ENCODE results near the gene AKR1C1. TPM values are rescaled to one million over a fixed set of nuclear protein-coding genes. Genes with fewer than 3 reads are reported as not detected.

The AKR1C1 gene
- total and polyA plus RNA-seq, 2 donors (not counting 3 experiments of a cell fraction or from before 2014, with no cell fraction given) = 1.5 to 5.5 TPM

DNA sequence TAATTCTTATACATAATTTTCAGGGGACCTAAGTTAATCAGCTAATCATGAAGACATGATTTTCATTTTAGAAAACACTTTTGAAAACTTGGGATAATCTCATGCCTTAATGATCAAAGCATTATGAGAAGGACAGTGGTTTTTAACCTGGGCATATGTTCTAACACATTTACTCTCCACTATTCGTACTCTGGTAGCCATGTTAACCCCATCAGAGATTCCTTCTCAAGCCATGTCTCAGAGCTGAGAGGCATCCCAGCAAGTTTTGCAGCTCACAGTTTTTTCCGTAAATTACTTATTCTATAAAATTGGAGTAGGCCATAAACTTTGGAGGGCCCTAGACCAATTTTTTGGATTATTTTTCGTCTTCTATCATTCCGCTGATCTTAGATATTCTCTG lies 15.7 kb downstream of the AKR1C1 start:
- Histone ChIP-seq H4K20me1 (replicated peaks; ENCODE audit: control insufficient read depth, extremely low read depth, insufficient read depth, low read length) (no peaks in the 10 kb centered on the region), H3K4me1 (ENCODE audit: control insufficient read depth, extremely low read depth, insufficient read depth, low read length) (peaks cover 3% of the 10 kb centered on the region), H3K27me3 (ENCODE audit: control insufficient read depth in 2 of 2, insufficient read depth in 2 of 2, low read length in 2 of 2) (no peaks in the 10 kb centered on the region), H3K4me3 (replicated peaks in 1 of 3; ENCODE audit: insufficient read depth in 1 of 3, low read depth in 1 of 3, low read length in 3 of 3) (no peak overlapping the region), H3K9ac (replicated peaks; ENCODE audit: extremely low read depth, insufficient read depth, low read length) (no peak overlapping the region), H2AFZ (ENCODE audit: low read depth, low read length) (no peak overlapping the region), H3K9me3 (replicated peaks; ENCODE audit: control insufficient read depth, insufficient read depth, low read length) (no peaks in the 10 kb centered on the region), H3K36me3 (ENCODE audit: control insufficient read depth in 2 of 2, extremely low read depth in 1 of 2, insufficient read depth in 2 of 2, low read length in 2 of 2) (no peaks in the 10 kb centered on the region), H3K4me2 (ENCODE audit: insufficient read depth, low read length) (no peak overlapping the region), H3K9me1 (replicated peaks; ENCODE audit: control insufficient read depth, extremely low read depth, insufficient read depth, low read length) (no peaks in the 10 kb centered on the region), H3K79me2 (ENCODE audit: control insufficient read depth, insufficient read depth, low read length) (no peaks in the 10 kb centered on the region), H3K27ac (ENCODE audit: insufficient read depth, low read depth, low read length) (no peak overlapping the region)
- ChIA-PET POLR2A (no interaction called here), CTCF (interaction anchor here (1.3 to 1.7 kb wide), 2 partner anchors 9 to 129 kb away, joined by 4 to 8 read pairs; no protein-coding TSS in a partner anchor)
- dilution Hi-C loops (cut with MboI; ENCODE audit: extremely low pct_ligation_motif_present, low sequenced_read_pairs) (no loop called here), intact Hi-C loops (cut with micrococcal nuclease) (no loop called here)
- BruUV-seq (replicated peaks) = no TSS peak
- FAIRE-seq (no peak), DNase-seq (ENCODE audit: low read depth, low spot score) (no peak)
- no peak for TF ChIP-seq POLR2AphosphoS5 (IDR thresholded peaks at IDR 0.05; ENCODE audit: insufficient read depth, low read depth, low read length)
- no peak for TF ChIP-seq JUN (IDR thresholded peaks at IDR 0.05; ENCODE audit: borderline replicate concordance, insufficient read depth, insufficient read length, low read depth)
- TF ChIP-seq, protein P1, sequence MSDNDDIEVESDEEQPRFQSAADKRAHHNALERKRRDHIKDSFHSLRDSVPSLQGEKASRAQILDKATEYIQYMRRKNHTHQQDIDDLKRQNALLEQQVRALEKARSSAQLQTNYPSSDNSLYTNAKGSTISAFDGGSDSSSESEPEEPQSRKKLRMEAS (IDR thresholded peaks at IDR 0.05; ENCODE audit: insufficient read depth, insufficient read length) = no peak
- no peak for TF ChIP-seq EZH2 (IDR thresholded peaks at IDR 0.05; ENCODE audit: borderline replicate concordance, low read depth, low read length, severe bottlenecking)
- TF ChIP-seq POLR2A (IDR thresholded peaks at IDR 0.05; ENCODE audit: low read depth, low read length) = no peak
- TF ChIP-seq FOS (IDR thresholded peaks at IDR 0.05; ENCODE audit: borderline replicate concordance, insufficient read depth, low read length) = no peak
- no peak for TF ChIP-seq MYC (IDR thresholded peaks at IDR 0.05; ENCODE audit: low read depth, low read length)

DNA sequence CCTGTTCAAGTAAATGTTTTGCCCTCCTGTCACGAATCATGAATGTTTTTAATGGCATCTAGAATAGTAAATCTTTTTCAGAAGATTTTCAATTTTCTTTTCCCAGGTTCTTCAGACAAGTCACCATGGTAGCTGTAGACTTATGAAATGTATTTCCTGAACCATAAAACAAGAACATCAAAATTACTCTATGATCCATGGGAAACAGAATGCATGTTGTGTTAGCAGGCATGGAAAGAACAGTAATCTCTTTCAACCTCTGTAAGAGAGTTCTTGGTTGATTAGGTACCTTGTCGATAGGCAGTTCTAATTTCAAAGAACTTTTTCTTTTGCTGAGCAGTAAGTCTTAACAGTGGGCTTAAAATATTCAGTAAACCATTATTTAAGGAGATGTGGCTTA lies 17.6 kb downstream of the AKR1C1 start:
- no peaks in the 10 kb centered on the region for H4K20me1 ChIP-seq (replicated peaks; ENCODE audit: control insufficient read depth, extremely low read depth, insufficient read depth, low read length)
- H3K9me1 ChIP-seq (replicated peaks; ENCODE audit: control insufficient read depth, extremely low read depth, insufficient read depth, low read length) = no peaks in the 10 kb centered on the region
- ChIA-PET POLR2A (no interaction called here), CTCF (interaction anchor here (1.6 kb wide), 1 partner anchor 112 kb away, joined by 4 read pairs; no protein-coding TSS in a partner anchor)
- H3K27me3 ChIP-seq (ENCODE audit: control insufficient read depth in 2 of 2, insufficient read depth in 2 of 2, low read length in 2 of 2) = peaks cover 0 to 3% of the 10 kb centered on the region in 2 experiments
- BruUV-seq (replicated peaks) = no TSS peak
- H3K9ac ChIP-seq (replicated peaks; ENCODE audit: extremely low read depth, insufficient read depth, low read length) = no peak overlapping the region
- no peak overlapping the region for H2AFZ ChIP-seq (ENCODE audit: low read depth, low read length)
- H3K79me2 ChIP-seq (ENCODE audit: control insufficient read depth, insufficient read depth, low read length) = no peaks in the 10 kb centered on the region
- DNase-seq (ENCODE audit: low read depth, low spot score) (no peak), FAIRE-seq (no peak)
- TF ChIP-seq POLR2AphosphoS5 (IDR thresholded peaks at IDR 0.05; ENCODE audit: insufficient read depth, low read depth, low read length) (no peak), EZH2 (IDR thresholded peaks at IDR 0.05; ENCODE audit: borderline replicate concordance, low read depth, low read length, severe bottlenecking) (no peak), GATA2 (IDR thresholded peaks at IDR 0.05; ENCODE audit: insufficient read depth, insufficient read length, low read depth, low read length) (no peak)
- TF ChIP-seq, protein P1 (IDR thresholded peaks at IDR 0.05; ENCODE audit: insufficient read depth, insufficient read length) = no peak
- H3K27ac ChIP-seq (ENCODE audit: insufficient read depth, low read depth, low read length) = no peak overlapping the region
- H3K4me1 ChIP-seq (ENCODE audit: control insufficient read depth, extremely low read depth, insufficient read depth, low read length) = peaks cover 3% of the 10 kb centered on the region
- H3K9me3 ChIP-seq (replicated peaks; ENCODE audit: control insufficient read depth, insufficient read depth, low read length) = no peaks in the 10 kb centered on the region
- intact Hi-C loops (cut with micrococcal nuclease) (no loop called here), dilution Hi-C loops (cut with MboI; ENCODE audit: extremely low pct_ligation_motif_present, low sequenced_read_pairs) (no loop called here)
- H3K36me3 ChIP-seq (ENCODE audit: control insufficient read depth in 2 of 2, extremely low read depth in 1 of 2, insufficient read depth in 2 of 2, low read length in 2 of 2) = no peaks in the 10 kb centered on the region
- H3K4me3 ChIP-seq (replicated peaks in 1 of 3; ENCODE audit: insufficient read depth in 1 of 3, low read depth in 1 of 3, low read length in 3 of 3) = no peak overlapping the region
- no peak overlapping the region for H3K4me2 ChIP-seq (ENCODE audit: insufficient read depth, low read length)
